ENCODE results near the gene TRIM22.
A peak's percentile ranks its signal among the peaks of the same experiment; 100 is the strongest.
"Not testable (repeated sequence)": the region's sequence is repeated elsewhere in the genome, so short reads cannot be mapped to it uniquely, and the experiment has no call there.

The TRIM22 gene

DNA sequence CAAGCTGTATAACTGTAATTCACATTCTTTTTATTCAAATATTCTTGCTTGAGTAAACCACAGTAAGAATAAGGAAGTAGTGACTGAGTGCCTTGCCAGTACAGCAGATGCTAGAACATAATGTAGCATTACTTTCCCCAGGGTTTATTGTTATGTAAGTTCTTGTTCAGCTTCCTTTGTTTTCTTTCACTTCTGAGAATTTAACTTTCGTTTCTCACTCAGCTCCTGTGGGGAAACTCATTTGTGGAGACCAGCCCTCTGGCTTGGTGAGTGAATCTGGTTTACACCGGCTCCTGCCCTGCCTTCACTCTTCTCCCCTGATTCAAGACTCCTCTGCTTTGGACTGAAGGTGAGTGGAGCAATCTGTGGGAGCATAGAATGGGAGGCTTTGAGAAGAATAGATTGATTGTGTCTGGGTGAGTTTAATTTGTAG is at the start of gene TRIM22:
TSS of gene TRIM22 (plus strand) at position 240 of the 433 bp plus-strand sequence. CDS start 6,443 bp downstream, outside the sequence.
- peak; percentile 75 for DNase-seq

DNA sequence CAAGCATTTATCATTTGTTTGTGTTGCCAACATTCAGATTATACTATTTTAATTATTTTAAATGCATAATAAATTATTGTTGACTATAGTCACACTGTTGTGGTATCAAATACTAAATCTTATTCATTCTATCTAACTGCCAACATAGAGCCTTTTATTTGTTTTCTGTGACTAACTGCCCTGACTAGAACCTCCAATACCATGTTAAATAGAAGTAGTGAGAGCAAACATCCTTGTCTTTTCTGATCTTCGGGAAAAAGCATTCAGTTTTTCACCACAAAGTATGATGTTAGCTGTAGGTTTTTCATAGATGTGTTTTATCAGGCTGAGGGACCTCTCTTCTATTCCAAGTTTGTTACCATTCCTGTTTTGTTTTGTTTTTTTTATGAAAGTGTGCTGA is 49.6 kb upstream of the TRIM22 start:
- DNase-seq: no peak

GRCh38 chr11:5643585-5643984 is 46.0 kb upstream of the TRIM22 start:
- no peak for DNase-seq

DNA sequence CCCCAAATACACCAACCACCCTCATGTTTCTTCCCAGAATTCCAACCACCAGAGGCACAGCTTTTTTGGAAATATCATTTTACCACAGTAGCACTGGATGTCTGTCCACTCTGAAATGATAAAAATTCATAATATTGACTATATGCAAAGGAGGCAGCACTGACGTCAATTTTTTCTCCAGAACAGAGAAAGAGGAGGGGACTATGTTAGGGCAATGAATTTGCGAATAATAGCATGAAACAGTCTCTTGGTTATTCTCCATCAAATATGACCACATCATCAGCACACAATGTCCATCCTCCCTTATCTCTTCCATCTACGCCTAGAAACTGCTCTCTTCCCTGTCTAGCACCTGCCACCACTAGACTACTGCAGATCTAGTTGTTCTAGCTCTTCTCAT is 43.5 kb upstream of the TRIM22 start:
- DNase-seq: no peak

- DNase-seq: no peak
These were observed 34.1 kb upstream of the TRIM22 start for GRCh38 chr11:5655474-5655873.

- DNase-seq: not testable (repeated sequence)
These were observed 32.6 kb upstream of the TRIM22 start for GRCh38 chr11:5656956-5657355.

DNA sequence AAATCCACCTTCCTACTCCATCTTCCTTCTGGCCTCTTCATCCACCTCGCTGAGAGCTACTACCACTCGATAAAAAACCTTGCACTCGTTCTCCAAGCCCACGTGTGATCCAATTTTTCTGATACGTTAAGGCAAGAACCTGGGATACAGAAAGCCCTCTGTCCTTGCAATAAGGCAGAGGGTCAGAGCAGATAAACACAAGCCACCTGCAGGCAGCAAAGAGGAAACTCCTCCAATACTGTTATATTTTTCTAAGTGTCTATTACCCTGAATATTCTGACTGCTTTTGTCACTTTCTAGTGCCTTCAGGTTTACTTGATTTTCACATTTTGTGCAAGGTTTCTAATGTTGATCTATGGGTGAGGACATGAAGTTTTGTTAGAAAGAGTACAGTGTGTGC is 31.3 kb upstream of the TRIM22 start:
- DNase-seq: no peak

DNA sequence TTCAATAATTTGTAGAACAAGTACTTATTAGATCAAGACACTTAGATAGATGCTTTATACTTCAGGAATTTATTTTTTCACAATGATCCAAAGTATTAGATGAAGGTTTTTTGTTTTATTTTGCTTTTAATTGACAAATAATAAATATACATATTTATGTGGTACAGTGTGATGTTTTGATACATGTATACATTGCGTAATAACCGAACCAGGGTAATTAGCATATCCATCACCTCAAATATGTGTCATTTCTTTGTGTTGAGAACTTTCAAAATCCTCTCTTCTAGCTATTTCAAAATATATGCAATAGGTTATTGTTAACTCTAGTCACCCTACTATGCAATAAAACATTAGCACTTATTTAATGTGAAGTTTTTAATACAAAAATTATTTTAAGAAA is 26.1 kb upstream of the TRIM22 start:
- DNase-seq: no peak

DNA sequence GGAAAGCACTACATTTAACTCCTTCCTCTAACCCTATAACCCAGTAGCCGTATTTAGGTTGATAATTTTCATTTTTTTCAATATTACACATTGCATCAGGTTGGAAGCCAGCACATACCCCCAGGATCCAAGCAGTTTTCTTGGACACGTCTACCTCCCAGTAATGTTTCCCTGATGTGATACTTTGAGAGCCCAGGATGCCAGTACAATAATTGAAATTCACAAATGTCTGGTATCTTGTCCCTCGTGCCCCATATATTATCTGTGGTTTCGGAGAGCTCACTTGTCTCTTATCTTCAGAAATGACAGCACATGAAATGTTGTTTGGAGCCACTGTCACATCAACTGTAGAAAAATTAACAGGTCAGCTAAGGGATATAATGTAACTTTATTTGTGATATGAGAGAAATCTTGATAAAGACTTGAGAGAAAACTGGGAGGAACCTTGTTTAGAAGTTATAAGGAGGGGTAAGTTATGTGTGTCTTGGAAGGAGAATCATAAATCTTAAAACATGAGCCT is 24.5 kb upstream of the TRIM22 start:
- no peak for DNase-seq

DNA sequence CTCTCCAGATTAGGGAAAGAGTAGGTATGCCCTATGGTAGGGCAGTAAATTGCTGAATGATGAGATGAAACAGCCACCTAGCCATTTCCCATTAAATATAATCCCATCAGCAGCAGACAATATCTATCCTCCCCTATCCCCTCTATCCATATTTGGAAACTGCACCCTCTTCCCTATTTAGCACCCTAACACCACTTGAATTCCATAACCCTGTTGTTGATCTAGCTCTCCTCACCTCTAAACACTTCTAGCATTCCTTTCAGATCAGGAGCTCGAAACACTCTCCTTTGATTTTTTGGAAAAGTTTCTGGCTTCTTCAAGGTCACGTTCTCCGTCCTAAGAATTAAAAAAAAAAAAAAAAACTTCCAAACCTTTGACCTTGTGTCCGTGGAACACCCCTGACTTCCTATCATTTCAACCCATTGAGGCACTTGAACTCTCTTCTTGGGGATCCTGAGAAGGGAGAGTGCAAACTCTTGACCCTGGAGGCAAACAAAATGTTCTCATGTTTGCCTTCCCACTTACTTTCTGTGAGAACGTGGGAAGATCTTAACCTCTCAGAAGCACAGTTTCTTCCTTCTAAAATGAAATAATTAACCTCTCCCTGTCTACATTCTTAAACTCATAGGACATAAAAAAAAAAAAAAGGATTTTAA is 23.7 kb upstream of the TRIM22 start:
- DNase-seq: no peak

DNA sequence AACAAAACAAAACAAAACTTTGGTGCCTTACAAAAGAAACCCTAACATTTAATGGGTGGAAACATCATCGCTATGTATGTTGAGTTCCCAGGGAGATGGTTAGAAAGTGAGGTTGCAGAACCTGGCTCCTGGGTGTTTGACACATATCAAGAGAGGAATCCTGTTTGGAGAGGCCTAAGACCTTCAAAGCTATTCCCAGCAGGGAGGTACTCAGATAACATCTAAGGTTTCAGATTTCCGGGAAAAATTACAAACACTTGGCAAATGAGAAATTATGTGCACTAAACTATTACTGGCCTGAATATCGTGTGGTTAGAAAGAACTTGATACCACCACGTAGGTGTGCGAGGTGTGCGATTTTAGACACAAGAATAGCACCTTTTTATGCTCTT is 23.2 kb upstream of the TRIM22 start:
- DNase-seq: no peak

- DNase-seq: no peak
These were observed 17.8 kb upstream of the TRIM22 start for GRCh38 chr11:5671831-5672230.

DNA sequence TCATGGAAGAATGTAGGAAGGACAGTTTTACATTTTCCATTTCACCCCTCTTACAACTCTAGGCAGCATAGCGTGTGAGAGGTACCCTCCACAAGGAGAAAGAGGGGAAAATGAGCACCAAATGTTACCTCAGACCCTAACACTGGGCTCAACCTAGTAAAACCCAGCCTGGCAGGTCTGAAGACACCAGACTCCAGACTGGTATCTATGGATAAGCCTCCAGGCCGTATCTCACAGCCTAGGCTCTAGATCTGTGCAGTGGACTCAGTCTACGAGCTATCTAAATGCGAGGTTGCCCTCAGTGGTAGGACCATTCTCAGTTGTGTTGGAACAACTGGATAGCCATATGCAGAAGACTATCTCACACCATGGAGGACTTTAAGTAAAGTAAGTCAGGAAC is 15.2 kb upstream of the TRIM22 start:
- no peak for DNase-seq

DNA sequence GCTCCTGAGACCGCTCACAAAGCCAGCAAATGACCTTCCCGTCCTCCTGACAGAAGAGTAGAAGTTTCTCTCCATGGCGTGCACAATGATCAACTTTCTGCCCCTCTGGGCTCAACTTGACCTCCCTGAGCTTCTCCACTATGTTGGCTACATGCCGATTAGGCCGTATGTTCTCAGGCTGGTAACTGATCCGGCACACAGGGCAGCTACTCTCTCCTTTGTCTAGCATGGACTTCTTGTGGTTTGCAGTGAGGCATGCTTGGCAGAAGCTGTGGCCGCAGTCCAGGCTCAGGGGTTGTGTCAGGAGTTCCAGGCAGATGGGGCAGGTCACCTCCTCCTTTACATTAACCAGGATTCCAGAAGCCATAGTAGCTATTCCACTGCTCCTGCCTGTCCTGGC is 9.8 kb upstream of the TRIM22 start:
- no peak for DNase-seq

- DNase-seq: not testable (repeated sequence)
These were observed 6.6 kb upstream of the TRIM22 start for GRCh38 chr11:5682890-5683441.

GRCh38 chr11:5683620-5684019 is 6.0 kb upstream of the TRIM22 start:
- DNase-seq: peak; percentile 56

GRCh38 chr11:5684036-5684645 is 5.4 kb upstream of the TRIM22 start:
- DNase-seq: no peak

DNA sequence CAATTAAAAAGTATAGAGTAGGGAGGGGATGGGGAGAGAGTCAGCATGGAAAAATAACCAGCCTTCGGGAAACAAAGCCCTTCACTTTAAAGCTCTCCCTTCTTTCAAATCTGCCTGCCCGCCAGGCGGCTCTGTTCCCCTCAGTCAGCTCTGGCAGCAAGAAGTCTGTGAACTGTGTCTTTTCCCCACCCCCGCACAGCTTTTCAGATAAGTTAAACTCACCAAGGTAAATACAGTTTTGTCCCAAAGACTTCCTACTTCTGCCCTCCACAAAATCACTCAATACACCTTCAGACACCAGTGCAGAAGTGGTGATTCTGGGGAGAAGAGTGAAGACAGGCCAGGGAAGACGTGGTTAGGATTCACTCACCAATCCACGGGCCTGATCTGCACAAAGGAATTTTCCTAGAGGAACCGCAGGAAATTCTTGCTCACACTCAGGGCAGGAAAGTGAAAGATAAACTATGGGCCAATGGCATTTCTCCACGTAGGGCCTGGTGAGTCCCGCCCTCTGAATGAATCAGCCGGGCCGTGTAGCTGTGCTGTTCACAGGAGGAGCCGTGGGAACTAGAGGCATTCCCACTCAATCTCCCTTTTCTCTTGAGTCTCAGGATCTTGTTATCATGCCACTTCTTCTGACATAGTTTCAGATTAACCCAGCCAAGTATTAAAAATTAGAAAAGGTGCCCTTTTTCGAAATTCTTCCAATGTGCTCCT is 4.8 kb upstream of the TRIM22 start, which contains the start of gene TRIM5:
TSS of gene TRIM5 (minus strand) at position 429 of the 717 bp plus-strand sequence. CDS start 4,897 bp downstream, outside the sequence.
- peak; percentile 78 for DNase-seq

- DNase-seq: no peak
These were observed 3.2 kb upstream of the TRIM22 start for GRCh38 chr11:5686426-5686825.

DNA sequence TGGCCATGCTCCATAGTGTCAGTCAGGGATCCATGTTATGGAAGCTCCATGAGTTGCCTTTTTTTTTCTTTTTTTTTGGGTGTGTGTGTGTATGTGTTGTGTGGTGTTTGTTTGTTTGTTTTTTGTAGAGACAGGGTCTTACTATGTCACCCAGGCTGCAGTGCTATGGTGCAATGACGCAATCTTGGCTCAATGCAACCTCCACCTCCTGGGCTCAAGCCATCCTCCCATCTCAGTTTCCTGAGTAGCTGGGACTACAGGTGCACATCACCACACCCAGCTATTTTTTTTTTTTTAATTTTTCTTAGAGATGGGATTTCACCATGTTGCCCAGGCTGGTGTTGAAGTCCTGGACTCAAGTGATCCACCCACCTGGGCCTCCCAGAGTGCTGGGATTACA is 1.1 kb upstream of the TRIM22 start:
- DNase-seq: no peak

DNA sequence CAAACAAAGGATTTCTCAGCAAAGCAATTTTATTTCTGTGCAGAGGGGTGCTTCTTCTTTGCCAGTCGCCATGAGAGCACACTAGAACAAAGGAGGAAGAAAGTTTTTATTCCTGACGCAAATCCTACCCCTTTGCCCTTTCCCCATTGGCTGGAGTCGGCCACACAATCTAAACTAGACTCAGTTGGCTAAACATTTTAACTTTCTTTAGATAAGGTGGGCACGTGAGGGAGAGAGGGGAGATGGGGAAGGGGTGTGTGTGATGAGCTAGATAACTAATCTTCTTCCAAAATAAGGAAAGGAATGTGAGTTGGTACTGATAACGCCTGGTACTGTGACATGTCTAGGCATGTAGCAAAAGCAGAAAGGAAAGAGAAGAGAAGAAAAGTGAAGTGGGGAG is 626 bp downstream of the TRIM22 start:
- DNase-seq: peak; percentile 11

DNA sequence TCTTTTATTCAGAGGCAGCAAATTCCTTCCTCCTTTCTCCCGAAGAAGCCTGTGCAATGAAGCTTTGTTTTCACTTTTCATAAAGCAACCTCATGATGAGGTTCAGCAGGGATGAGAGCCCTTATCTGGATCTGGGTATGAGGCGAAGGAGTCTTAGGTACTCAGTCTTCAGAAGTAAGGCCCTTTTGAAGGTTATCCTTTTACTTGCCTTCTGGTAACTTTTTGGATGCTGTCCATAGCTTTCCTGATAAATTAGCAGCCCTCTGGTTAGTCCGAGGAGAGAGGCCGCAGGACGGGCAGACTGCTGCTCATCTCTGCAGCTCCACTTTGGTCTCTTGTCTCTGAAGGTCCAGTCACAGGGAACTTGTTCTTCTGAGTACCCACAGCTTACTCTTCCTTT is 1.1 kb downstream of the TRIM22 start:
- DNase-seq: no peak

DNA sequence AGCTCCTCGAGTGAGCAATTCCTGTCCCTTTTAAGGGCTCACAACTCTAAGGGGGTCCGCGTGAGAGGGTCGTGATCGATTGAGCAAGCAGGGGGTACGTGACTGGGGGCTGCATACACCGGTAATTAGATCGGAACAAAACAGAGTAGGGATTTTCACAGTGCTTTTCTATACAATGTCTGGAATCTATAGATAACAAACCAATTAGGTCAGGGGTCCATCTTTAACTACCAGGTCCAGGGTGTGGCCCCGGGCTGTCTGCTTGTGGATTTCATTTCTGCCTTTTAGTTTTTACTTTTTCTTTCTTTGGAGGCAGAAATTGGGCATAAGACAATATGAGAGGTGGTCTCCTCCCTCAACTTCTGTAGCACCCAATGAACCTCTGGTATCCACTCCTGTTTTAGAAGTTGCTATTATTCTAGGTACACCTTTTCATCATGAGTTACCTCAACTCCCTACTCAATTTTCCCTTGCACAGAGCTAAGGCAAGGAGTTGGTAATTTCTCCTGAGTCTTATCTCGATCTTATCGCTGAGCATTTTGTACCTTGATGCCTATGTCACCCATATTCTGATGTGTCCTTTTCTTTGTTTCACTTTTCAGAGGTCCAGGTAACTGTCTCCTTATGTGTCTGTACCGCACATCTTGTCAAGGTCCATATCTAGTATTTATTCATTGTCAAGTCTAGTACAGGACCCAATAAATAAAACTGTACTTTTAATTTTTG is 1.8 kb downstream of the TRIM22 start:
- not testable (repeated sequence) for DNase-seq

All from CD4-positive, alpha-beta T cell treated with Interferon gamma for 1 hour (primary cell).